H1 (cell line): Measurements from ENCODE around the gene USP10. TPM values are rescaled to one million over a fixed set of nuclear protein-coding genes. Genes with fewer than 3 reads are reported as not detected.

Source experiments
- CTCF ChIA-PET: fragments of 300-600 bp; sonication (Branson Sonifier 250); formaldehyde crosslinking; loops from one replicate; lab custom pipeline; 2021; ENCODE audit not compliant: partially characterized antibody; lab: Charles Lee
- POLR2A ChIA-PET: fragments of 300-600 bp; sonication (Branson Sonifier 250); formaldehyde crosslinking; loops from one replicate; lab custom pipeline; 2021; ENCODE audit warnings: inconsistent platforms; ENCODE audit not compliant: partially characterized antibody; lab: Charles Lee
- DNase-seq, 2 experiments: peaks; one replicate each; pipeline versions ENCODE4 v3.0.0 to v3.0.0-alpha.2; 2010 to 2022; ENCODE audit warnings: low spot score in 2 of 2, low read depth in 1 of 2, mixed read lengths in 1 of 2
- FAIRE-seq: peaks from 2 replicates; lab custom pipeline; 2011; peaks lifted over from hg19 to GRCh38; lab: Jason Lieb, UNC
- H2AFZ ChIP-seq: 2 replicates; pipeline ENCODE4 v1.8.1; 2012; ENCODE audit warnings: low read length, inconsistent platforms
- H2AK5ac ChIP-seq: 2 replicates; pipeline ENCODE4 v1.6.1; 2013; ENCODE audit warnings: low read depth, low read length
- H2BK120ac ChIP-seq: replicated peaks from 2 replicates; pipeline ENCODE3; 2013; ENCODE audit warnings: low read depth, low read length, inconsistent platforms
- H2BK12ac ChIP-seq: 2 replicates; pipeline ENCODE4 v1.6.1; 2013; ENCODE audit warnings: low read depth, low read length
- H2BK15ac ChIP-seq: 2 replicates; pipeline ENCODE4 v1.6.1; 2013; ENCODE audit warnings: low read length
- H2BK20ac ChIP-seq: 2 replicates; pipeline ENCODE4 v1.6.1; 2013; ENCODE audit warnings: low read length
- H2BK5ac ChIP-seq: 2 replicates; pipeline ENCODE4 v1.6.1; 2013; ENCODE audit warnings: low read depth, low read length
- H3K14ac ChIP-seq: 2 replicates; pipeline ENCODE4 v1.6.1; 2013; ENCODE audit warnings: inconsistent platforms; ENCODE audit not compliant: insufficient read length
- H3K18ac ChIP-seq: 2 replicates; pipeline ENCODE4 v1.6.1; 2013; ENCODE audit warnings: low read length; ENCODE audit errors: extremely low read depth
- H3K23ac ChIP-seq: 2 replicates; pipeline ENCODE4 v1.6.1; 2013; ENCODE audit warnings: inconsistent platforms; ENCODE audit not compliant: insufficient read length
- H3K23me2 ChIP-seq: 2 replicates; pipeline ENCODE4 v1.6.1; 2013; ENCODE audit warnings: low read depth, low read length
- H3K27ac ChIP-seq: 2 replicates; pipeline ENCODE4 v1.6.1; 2011; ENCODE audit warnings: low read depth, low read length, inconsistent platforms
- H3K27me3 ChIP-seq, 4 experiments: replicated peaks in 1 of 4; 1 replicate in 1 of 4; 2 replicates in 3 of 4; pipeline versions ENCODE4 v1.6.1 to v1.8.1; 2011 to 2013; ENCODE audit warnings: low read length in 3 of 4, mild to moderate bottlenecking in 3 of 4, inconsistent platforms in 2 of 4, mixed read lengths in 2 of 4, moderate library complexity in 1 of 4; ENCODE audit not compliant: control insufficient read depth in 3 of 4, insufficient read depth in 3 of 4; ENCODE audit errors: extremely low read depth in 1 of 4
- H3K36me3 ChIP-seq, 4 experiments: 2 replicates each; pipeline versions ENCODE4 v1.6.1 to v1.8.1; 2011 to 2013; ENCODE audit warnings: mild to moderate bottlenecking in 4 of 4, low read length in 3 of 4, moderate library complexity in 2 of 4, control low read depth in 1 of 4, inconsistent platforms in 1 of 4; ENCODE audit not compliant: insufficient read depth in 4 of 4, control insufficient read depth in 2 of 4
- H3K4ac ChIP-seq: replicated peaks from 2 replicates; pipeline ENCODE3; 2013; ENCODE audit warnings: low read length, low read depth, mixed read lengths, inconsistent platforms; ENCODE audit not compliant: insufficient read length
- H3K4me1 ChIP-seq, 4 experiments: replicated peaks in 1 of 4; 1 replicate in 1 of 4; 2 replicates in 3 of 4; pipeline versions ENCODE4 v1.6.1 to v1.8.1; 2011 to 2013; ENCODE audit warnings: low read length in 3 of 4, inconsistent platforms in 2 of 4, mixed read lengths in 1 of 4; ENCODE audit not compliant: insufficient read depth in 4 of 4, control insufficient read depth in 3 of 4
- H3K4me2 ChIP-seq, 2 experiments: 2 replicates each; pipeline versions ENCODE4 v1.6.1 to v1.8.1; 2011 to 2013; ENCODE audit warnings: low read depth in 2 of 2, low read length in 2 of 2, control low read depth in 1 of 2, inconsistent platforms in 1 of 2, mild to moderate bottlenecking in 1 of 2; ENCODE audit not compliant: insufficient read depth in 1 of 2
- H3K4me3 ChIP-seq, 4 experiments: fragments of 200-600, 300-600 bp in 1 of 4; sonication (generic), shearing (Covaris generic), sonication (Bioruptor Twin) in 1 of 4; 2 replicates each; pipeline versions ENCODE4 v1.5.1 to v1.8.1; 2011 to 2016; ENCODE audit warnings: low read length in 4 of 4, low read depth in 3 of 4, control low read depth in 2 of 4, inconsistent platforms in 2 of 4, mild to moderate bottlenecking in 2 of 4, mixed read lengths in 1 of 4, moderate library complexity in 1 of 4; ENCODE audit not compliant: insufficient read depth in 2 of 4; ENCODE audit errors: extremely low read depth in 1 of 4
- H3K56ac ChIP-seq: replicated peaks from 2 replicates; pipeline ENCODE3; 2013; ENCODE audit warnings: low read depth, mild to moderate bottlenecking, mixed read lengths, low read length, inconsistent platforms; ENCODE audit not compliant: insufficient read length
- H3K79me1 ChIP-seq: 2 replicates; pipeline ENCODE4 v1.6.1; 2013; ENCODE audit warnings: low read depth, low read length, control low read depth
- H3K79me2 ChIP-seq, 2 experiments: 2 replicates each; pipeline versions ENCODE4 v1.6.1 to v1.8.1; 2012 to 2013; ENCODE audit warnings: low read length in 2 of 2, mild to moderate bottlenecking in 2 of 2, inconsistent platforms in 1 of 2; ENCODE audit not compliant: insufficient read depth in 2 of 2, control insufficient read depth in 1 of 2
- H3K9ac ChIP-seq, 4 experiments: replicated peaks in 1 of 4; 1 replicate in 1 of 4; 2 replicates in 3 of 4; pipeline versions ENCODE4 v1.6.1 to v1.8.1; 2011 to 2013; ENCODE audit warnings: low read depth in 3 of 4, low read length in 3 of 4, control low read depth in 2 of 4, mild to moderate bottlenecking in 2 of 4, moderate library complexity in 2 of 4, inconsistent platforms in 1 of 4; ENCODE audit errors: extremely low read depth in 1 of 4
- H3K9me3 ChIP-seq, 2 experiments: 2 replicates each; pipeline versions ENCODE4 v1.6.1 to v1.8.1; 2012 to 2013; ENCODE audit warnings: mild to moderate bottlenecking in 2 of 2, moderate library complexity in 2 of 2, control low read depth in 1 of 2, inconsistent platforms in 1 of 2, low read depth in 1 of 2, low read length in 1 of 2, mixed read lengths in 1 of 2; ENCODE audit not compliant: insufficient read depth in 2 of 2
- H4K20me1 ChIP-seq, 2 experiments: replicated peaks in 1 of 2; 2 replicates each; pipeline versions ENCODE3 to v1.8.1; 2011 to 2013; ENCODE audit warnings: inconsistent platforms in 2 of 2, low read length in 2 of 2, mild to moderate bottlenecking in 1 of 2; ENCODE audit not compliant: insufficient read depth in 2 of 2, control insufficient read depth in 1 of 2
- H4K5ac ChIP-seq: 2 replicates; pipeline ENCODE4 v1.6.1; 2013; ENCODE audit warnings: low read length, low read depth, mixed read lengths, inconsistent platforms; ENCODE audit not compliant: insufficient read length
- H4K8ac ChIP-seq: 2 replicates; pipeline ENCODE4 v1.8.0; 2013; ENCODE audit warnings: mild to moderate bottlenecking, moderate library complexity, low read length, inconsistent platforms; ENCODE audit not compliant: insufficient read depth; ENCODE audit errors: extremely low read depth
- H4K91ac ChIP-seq: replicated peaks from 2 replicates; pipeline ENCODE3; 2013; ENCODE audit warnings: low read length, mixed read lengths, inconsistent platforms; ENCODE audit not compliant: insufficient read length
- CHD2 ChIP-seq: IDR thresholded peaks from 2 replicates; pipeline ENCODE4 v1.6.1; 2012; ENCODE audit warnings: low read length, improper control_type of control experiment
- POLR2A ChIP-seq, 2 experiments: IDR thresholded peaks; 1 replicate in 1 of 2; 2 replicates in 1 of 2; pipeline ENCODE4 v1.6.1; 2011; ENCODE audit warnings: low read depth in 2 of 2, low read length in 2 of 2, mild to moderate bottlenecking in 2 of 2; ENCODE audit errors: control extremely low read depth in 1 of 2
- RNF2 ChIP-seq: fragments of 200-900, 300-1000 bp; sonication (generic); IDR thresholded peaks from 2 replicates; pipeline ENCODE4 v1.7.1; 2016; ENCODE audit warnings: borderline replicate concordance, low read depth, mild to moderate bottlenecking, antibody characterized with exemption, low read length; ENCODE audit not compliant: poor library complexity, severe bottlenecking; ENCODE audit errors: missing control alignments
- SP4 ChIP-seq: IDR thresholded peaks from 2 replicates; pipeline ENCODE4 v1.6.1; 2012; ENCODE audit warnings: low read length, inconsistent platforms
- TBP ChIP-seq: IDR thresholded peaks from 2 replicates; pipeline ENCODE4 v1.6.1; 2011; ENCODE audit warnings: low read depth, low read length, improper control_type of control experiment
- WGBS, 2 experiments: shearing (Covaris generic) in 1 of 2; methylation state at CpG; one replicate each; pipeline versions ENCODE4 v1.1.6 to v1.1.7; 2013 to 2015; ENCODE audit warnings: low lambda C conversion rate in 2 of 2, mixed read lengths in 2 of 2, inconsistent platforms in 1 of 2, low coverage in 1 of 2, missing lambda C conversion rate in 1 of 2; ENCODE audit not compliant: insufficient replicate concordance in 2 of 2, insufficient coverage in 1 of 2, insufficient read length in 1 of 2; ENCODE audit errors: extremely low coverage in 1 of 2, missing lambda C conversion rate in 1 of 2; 5-methylcytosine and 5-hydroxymethylcytosine counted together
- polyA plus RNA-seq, 7 experiments: library from polyadenylated mRNA; depleted of rRNA in 3 of 7; stranded (reverse) in 5 of 7; unstranded in 2 of 7; fragments of >200 nt in 5 of 7; fragments of 200-250 nt in 2 of 7; gene quantifications; 1 replicate in 5 of 7; 2 replicates in 1 of 7; 4 replicates in 1 of 7; pipeline versions ENCODE4 v1.2.1 to v1.2.3, GENCODE V29; 2011 to 2013; ENCODE audit warnings: missing spikeins in 2 of 7, mixed read lengths in 2 of 7
- total RNA-seq: library from RNA; stranded (reverse); fragmentation: NEBNext Ultra II Directional; extraction: Animal tissue kit (Norgen Biotek cat#: 25700); gene quantifications from 2 replicates; pipeline ENCODE4 v1.2.1, GENCODE V29; 2021

Gene USP10
- total and polyA plus RNA-seq, 2 of the 8 experiments (the other 6 are each of a cell fraction or from before 2014, with no cell fraction given), result 171 to 195 TPM

DNA sequence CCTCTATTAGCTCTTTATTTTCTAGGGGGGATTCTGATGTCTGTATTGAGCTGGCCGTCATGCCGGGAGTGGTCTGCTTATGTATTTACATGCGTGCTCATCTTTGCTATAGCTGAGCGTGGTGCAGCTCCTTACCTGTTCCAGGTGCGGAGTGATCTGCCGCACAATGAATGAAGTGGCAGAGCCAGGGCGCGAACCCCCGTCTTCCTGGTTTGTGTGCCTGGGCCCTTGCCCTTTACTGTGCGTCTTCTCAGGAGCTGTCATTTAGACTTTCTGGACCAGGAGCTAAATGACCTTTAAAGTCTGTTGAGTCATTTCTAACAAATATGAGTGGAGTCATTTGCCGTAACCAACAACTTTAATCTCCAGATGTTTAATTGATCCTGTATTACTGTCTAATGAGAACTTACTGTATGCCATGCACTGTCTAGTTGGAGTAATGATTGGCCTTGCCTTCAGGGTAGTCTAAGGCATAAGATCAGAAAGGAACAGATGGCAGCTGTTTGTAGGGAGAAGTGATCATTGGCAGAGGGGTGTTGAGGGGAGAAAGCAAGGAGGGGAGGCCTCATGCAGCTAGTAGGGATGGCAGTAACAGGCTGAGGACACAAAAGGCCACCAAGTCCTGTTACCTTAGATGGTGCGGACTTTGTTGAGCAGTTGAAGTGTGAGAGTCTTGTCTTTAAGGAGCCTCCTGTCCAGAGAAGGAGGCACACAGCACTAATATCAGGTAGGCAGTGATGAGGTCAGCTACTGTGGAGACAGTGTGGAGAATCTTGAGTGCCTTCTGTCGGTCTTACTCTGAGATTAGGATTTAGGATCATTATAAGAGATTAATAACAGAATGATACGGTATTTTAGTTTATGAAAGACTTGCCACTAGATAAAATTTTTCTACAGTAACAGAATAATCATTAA lies 53.9 kb downstream of the USP10 start:
- Histone ChIP-seq H3K9ac (no peak overlapping the region), H3K56ac (no peak overlapping the region), H3K36me3 (peaks cover 0 to 3% (median under 1%) of the 10 kb centered on the region in 4 experiments; a peak in 3 of 8 replicates), H3K4ac (no peak overlapping the region), H3K18ac (no peak overlapping the region), H4K8ac (no peak overlapping the region), H2BK5ac (no peak overlapping the region), H3K79me2 (peaks cover 5 to 100% of the 10 kb centered on the region in 2 experiments), H4K5ac (no peak overlapping the region), H2BK15ac (no peak overlapping the region), H3K9me3 (no peaks in the 10 kb centered on the region), H3K14ac (no peak overlapping the region), H3K23me2 (no peaks in the 10 kb centered on the region), H2BK20ac (no peak overlapping the region), H3K79me1 (peaks cover 11% of the 10 kb centered on the region), H3K23ac (no peak overlapping the region), H3K27ac (no peak overlapping the region), H3K4me3 (no peak overlapping the region), H4K20me1 (peaks cover 24 to 30% of the 10 kb centered on the region in 2 experiments), H2AK5ac (no peak overlapping the region), H3K4me1 (no peaks in the 10 kb centered on the region), H3K4me2 (no peak overlapping the region), H2BK12ac (no peak overlapping the region), H2AFZ (no peak overlapping the region), H3K27me3 (no peaks in the 10 kb centered on the region), H2BK120ac (no peak overlapping the region), H4K91ac (no peak overlapping the region)
- FAIRE-seq (no peak), DNase-seq (no peak)
- TF ChIP-seq RNF2 (no peak), TBP (no peak), CHD2 (no peak), POLR2A (IDR thresholded peaks at IDR 0.05; ENCODE audit: control extremely low read depth in 1 of 2, low read depth in 2 of 2, low read length in 2 of 2) (no peak), SP4 (no peak)
- CTCF ChIA-PET, result interaction anchor here (0.8 to 8.3 kb wide), 38 partner anchors 8 to 332 kb away, joined by 3 to 137 read pairs (median 5); no protein-coding TSS in a partner anchor
- 94% methylated on average over 14 of the region's 14 CpGs; no CpG with 5 or more reads in 1 of the 2 experiments for WGBS, 2 experiments
- POLR2A ChIA-PET, result interaction anchor here (0.9 to 2.3 kb wide), 7 partner anchors 11 to 199 kb away, joined by 3 to 6 read pairs (median 4); no protein-coding TSS in a partner anchor
